Fibroblast of the conjunctiva (primary cell): ENCODE measurements around the gene ZC3H18.
"Not testable (repeated sequence)": the region's sequence is repeated elsewhere in the genome, so short reads cannot be mapped to it uniquely, and the experiment has no call there.

Source experiments
- DNase-seq: peaks from one replicate; pipeline ENCODE4 v3.0.0-alpha.2; 2010; ENCODE audit warnings: low read depth

ZC3H18 gene

GRCh38 chr16:88605186-88606147, 35.3 kb downstream of the ZC3H18 start:
- no peak for DNase-seq

GRCh38 chr16:88606148-88606757, 36.0 kb downstream of the ZC3H18 start:
- no peak for DNase-seq

- no peak for DNase-seq
Measured at GRCh38 chr16:88608076-88608475, 37.9 kb downstream of the ZC3H18 start.

- DNase-seq = not testable (repeated sequence)
Measured at GRCh38 chr16:88609426-88609825, 39.2 kb downstream of the ZC3H18 start.

GRCh38 chr16:88610080-88610479, 39.9 kb downstream of the ZC3H18 start:
- no peak for DNase-seq

- no peak for DNase-seq
Measured at GRCh38 chr16:88610909-88611812, 41.0 kb downstream of the ZC3H18 start.

- DNase-seq = no peak
Measured at GRCh38 chr16:88613293-88613692, 43.1 kb downstream of the ZC3H18 start.

- no peak for DNase-seq
Measured at GRCh38 chr16:88613911-88614817, 44.0 kb downstream of the ZC3H18 start.

GRCh38 chr16:88614818-88615580, 44.8 kb downstream of the ZC3H18 start:
- DNase-seq = no peak

GRCh38 chr16:88616320-88616719, 46.1 kb downstream of the ZC3H18 start:
- DNase-seq = no peak

GRCh38 chr16:88616736-88617135, 46.5 kb downstream of the ZC3H18 start:
- no peak for DNase-seq

GRCh38 chr16:88617268-88618031, 47.2 kb downstream of the ZC3H18 start:
- no peak for DNase-seq

GRCh38 chr16:88618182-88618955, 48.2 kb downstream of the ZC3H18 start:
- DNase-seq = no peak

GRCh38 chr16:88618956-88619667, 48.9 kb downstream of the ZC3H18 start:
- DNase-seq = no peak

GRCh38 chr16:88619859-88620815, 49.9 kb downstream of the ZC3H18 start:
- no peak for DNase-seq

GRCh38 chr16:88622125-88622524, 51.9 kb downstream of the ZC3H18 start:
- DNase-seq = no peak

GRCh38 chr16:88622866-88623265, 52.7 kb downstream of the ZC3H18 start:
- no peak for DNase-seq
